ENCODE results near the gene RIPPLY1. TPM values are rescaled to one million over a fixed set of nuclear protein-coding genes. Genes with fewer than 3 reads are reported as not detected.

RIPPLY1 gene, protein sequence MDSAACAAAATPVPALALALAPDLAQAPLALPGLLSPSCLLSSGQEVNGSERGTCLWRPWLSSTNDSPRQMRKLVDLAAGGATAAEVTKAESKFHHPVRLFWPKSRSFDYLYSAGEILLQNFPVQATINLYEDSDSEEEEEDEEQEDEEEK
- not detected in 2 replicates for polyA plus RNA-seq (2014; cell fraction: cytosol; rRNA removed)
- polyA plus RNA-seq (2014; cell fraction: nucleus; rRNA removed), result not detected in 2 replicates

GRCh38 chrX:106903291-106903824 lies at the start of gene RIPPLY1:
RIPPLY1 (minus strand) TSS chrX:106903341; CDS start chrX:106903287, 54 bp downstream.
- no peak for DNase-seq (ENCODE audit: low spot score)

DNA sequence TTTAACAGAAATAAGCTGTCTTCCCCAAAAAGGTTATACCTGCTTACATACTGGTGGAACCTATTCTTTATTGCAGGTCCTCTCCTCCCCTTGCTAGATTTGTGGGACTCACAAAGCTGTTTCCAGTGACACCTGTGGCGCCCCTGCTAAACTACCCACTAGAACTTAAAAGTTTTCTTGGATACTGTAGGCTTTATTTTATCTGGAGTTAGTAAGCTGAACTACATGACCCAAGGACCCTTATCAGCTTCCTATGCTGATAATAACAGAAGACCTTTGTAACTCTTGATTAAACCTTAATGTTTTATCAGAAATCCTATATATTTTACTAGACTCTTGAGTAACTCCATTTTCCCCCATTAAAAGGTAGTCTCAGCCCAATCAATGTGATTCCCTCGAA lies 49.4 kb upstream of the RIPPLY1 start:
- no peak for DNase-seq (ENCODE audit: low spot score)

DNA sequence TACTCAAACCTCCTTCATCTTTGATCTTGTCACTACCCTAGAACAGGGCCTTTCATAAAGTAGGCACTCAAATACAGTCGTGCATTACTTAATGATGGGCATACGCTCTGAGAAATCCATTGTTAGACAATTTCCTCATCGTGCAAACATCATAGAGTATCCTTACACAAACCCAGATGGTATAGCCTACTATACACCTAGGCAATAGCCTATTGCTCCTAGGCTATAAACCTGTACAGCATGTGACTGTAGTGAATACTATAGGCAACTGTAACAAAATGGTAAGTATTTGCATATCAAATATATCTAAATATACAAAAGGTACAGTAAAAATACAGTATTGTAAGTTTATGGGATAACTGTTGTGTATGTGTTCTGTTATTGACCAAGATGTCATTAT lies 48.9 kb upstream of the RIPPLY1 start:
- DNase-seq (ENCODE audit: low spot score), result no peak

GRCh38 chrX:106951230-106951629 lies 48.1 kb upstream of the RIPPLY1 start:
- DNase-seq (ENCODE audit: low spot score), result no peak

- DNase-seq (ENCODE audit: low spot score), result no peak
These were observed 47.2 kb upstream of the RIPPLY1 start for GRCh38 chrX:106950381-106950780.

GRCh38 chrX:106949366-106949765 lies 46.2 kb upstream of the RIPPLY1 start:
- DNase-seq (ENCODE audit: low spot score), result no peak

DNA sequence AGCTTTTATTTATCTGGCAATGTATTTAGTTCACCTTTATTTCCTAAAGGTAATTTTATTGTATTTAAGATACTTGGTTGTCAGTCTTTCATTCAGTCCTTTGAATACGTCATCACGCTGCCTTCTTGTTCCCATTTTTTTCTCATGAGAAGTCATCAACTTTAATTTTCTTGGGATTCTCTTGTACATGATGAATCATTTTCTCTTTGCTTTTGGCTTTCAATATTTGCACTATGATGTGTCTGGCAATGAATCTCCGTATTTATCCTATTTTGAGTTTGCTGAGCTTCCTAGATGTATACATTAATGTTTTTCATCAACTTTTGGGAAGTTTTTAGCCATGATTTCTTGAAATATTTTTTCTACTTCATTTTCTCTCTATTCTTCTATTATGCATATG lies 45.5 kb upstream of the RIPPLY1 start:
- DNase-seq (ENCODE audit: low spot score), result no peak

DNA sequence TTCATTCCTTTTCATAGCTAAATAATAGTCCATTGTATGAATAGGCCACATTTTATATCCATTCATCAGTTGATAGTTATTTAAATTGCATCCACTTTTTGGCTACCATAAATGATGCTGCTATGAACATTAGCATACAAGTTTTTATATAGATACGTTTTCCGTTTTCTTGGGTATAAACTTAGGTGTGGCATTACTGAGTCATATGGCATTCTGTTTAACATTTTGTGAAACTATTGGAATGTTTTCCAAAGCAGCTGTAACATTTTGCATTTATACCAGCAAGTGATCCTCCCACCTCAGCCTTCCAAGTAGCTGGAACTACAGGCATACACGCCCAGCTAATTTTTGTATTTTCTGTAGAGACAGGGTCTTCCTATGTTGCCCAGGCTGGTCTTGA lies 43.3 kb upstream of the RIPPLY1 start:
- no peak for DNase-seq (ENCODE audit: low spot score)

DNA sequence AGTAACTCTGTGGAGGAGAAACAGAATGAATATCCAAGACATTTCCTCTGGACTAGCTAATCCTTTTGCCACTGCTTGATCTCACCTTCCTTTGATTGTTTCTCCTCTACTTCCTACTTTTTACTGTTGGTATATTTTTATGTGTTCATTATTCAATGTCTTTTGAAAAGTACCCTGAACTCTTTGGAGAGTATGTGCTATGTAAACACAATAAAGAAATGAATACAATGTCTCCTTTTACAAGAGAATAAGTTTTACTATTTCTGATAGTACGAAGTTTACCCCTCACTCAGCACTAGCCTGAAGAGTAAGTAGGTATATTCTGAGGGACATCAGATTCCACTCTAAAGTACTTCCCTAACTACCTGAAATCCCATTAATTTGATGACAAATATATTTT lies 36.9 kb upstream of the RIPPLY1 start:
- no peak for DNase-seq (ENCODE audit: low spot score)

DNA sequence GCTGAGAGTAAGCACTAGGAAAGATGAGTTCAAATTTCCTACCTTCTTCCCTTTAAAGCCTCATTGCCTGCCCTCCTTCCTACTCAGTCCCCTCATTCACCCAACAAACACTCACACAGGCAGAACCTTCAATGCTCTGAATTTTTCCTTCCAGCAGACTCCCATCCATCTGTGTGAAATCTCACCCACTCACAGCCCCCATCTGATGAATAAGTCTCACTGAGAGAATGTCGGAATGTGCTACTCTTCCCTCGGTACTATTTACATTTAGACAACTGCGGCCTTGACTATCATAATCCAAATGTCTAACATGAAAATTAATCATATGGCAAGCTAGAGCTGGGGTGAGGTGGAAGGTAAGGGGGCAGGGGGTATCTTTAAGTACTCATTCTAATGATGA lies 36.4 kb upstream of the RIPPLY1 start:
- DNase-seq (ENCODE audit: low spot score), result no peak

- no peak for DNase-seq (ENCODE audit: low spot score)
These were observed 33.1 kb upstream of the RIPPLY1 start for GRCh38 chrX:106936246-106936645.

DNA sequence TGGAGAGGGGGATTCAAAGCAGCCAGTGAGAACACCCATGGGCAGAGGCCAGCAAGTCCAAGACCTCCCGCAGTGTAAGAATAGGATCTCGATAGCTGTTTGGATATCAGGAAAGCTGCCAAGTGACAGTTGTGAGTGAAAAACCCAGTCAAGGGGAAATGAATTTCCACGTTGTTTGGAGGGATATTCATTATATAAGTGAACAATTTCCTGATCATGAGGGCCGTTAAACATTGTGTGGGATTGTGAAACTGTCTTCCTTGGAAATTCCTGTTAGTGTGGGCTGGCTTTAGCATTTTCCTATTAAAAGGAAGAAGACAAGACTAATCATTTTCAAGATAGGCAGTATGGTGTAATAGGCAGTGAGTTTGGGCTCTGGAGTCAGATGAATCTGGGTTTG lies 32.0 kb upstream of the RIPPLY1 start:
- DNase-seq (ENCODE audit: low spot score), result no peak

DNA sequence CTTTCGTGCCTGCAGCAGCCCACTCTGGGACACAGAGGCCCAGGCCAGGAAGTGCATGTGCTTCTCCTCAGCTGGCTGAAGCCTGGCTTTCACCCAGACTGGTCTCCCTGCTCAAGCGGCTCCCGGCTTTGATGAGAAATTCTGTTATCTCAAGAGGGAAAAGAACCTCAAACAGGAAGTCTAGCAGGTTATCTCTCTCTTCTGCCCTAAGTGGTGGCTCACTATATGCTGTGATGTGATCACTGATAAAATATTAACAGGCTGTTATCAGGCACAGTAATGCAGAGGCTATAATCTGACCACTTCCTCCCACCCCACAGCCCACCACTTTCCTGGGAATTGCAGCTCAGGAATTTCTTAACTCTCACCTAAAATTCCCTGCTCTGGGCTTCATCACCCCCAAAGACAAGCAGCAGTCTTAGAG lies 30.4 kb upstream of the RIPPLY1 start:
- no peak for DNase-seq (ENCODE audit: low spot score)

DNA sequence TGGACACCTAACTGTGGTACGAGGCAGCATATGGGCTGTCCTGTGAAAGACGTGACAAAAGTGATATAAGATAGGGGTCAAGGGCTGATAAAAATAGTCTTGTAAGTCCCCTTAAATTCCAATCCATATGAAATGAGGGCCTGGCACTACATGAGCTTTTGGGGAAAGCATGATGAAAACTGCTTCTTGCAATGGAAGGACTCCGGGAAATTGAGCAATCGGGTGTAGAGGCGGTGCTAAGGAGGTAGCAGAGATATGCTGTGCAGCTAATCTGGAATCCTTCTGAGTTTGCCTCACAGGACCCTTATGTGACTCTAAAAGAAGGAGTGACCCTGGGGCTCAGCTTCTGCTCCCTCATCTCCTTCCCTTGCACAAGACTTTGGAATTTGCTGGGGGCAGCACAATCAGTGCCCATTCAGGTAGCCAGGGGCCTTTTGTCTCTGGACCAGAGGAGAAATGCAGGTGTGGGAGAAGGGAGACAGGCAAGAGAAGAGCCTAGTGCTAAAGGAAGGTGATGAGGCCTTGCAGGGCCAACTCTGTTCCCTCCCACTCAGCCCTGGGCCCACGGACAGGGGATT lies 29.9 kb upstream of the RIPPLY1 start:
- DNase-seq (ENCODE audit: low spot score), result no peak

DNA sequence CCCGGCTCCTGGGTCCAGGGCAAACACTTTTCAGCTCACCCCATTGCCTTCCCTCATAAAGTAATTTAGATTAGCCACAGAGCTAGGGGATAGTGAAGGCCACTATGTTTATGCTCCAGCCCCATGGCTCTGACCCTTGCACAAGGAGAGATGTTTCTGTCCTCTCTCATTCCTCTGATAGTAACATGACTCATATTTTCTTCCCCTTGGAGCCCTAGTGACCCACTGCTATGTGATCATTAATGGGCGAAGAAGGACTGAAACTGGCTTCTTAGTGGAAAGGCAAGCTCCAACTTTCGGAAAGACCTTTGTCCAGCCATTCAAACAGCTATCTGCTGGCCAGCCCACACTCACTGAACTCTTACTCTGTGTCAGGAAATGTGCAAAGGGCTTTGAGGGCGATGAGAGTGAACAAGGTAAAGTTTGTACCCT lies 29.4 kb upstream of the RIPPLY1 start:
- no peak for DNase-seq (ENCODE audit: low spot score)

GRCh38 chrX:106931831-106932491 lies 28.8 kb upstream of the RIPPLY1 start:
- no peak for DNase-seq (ENCODE audit: low spot score)

DNA sequence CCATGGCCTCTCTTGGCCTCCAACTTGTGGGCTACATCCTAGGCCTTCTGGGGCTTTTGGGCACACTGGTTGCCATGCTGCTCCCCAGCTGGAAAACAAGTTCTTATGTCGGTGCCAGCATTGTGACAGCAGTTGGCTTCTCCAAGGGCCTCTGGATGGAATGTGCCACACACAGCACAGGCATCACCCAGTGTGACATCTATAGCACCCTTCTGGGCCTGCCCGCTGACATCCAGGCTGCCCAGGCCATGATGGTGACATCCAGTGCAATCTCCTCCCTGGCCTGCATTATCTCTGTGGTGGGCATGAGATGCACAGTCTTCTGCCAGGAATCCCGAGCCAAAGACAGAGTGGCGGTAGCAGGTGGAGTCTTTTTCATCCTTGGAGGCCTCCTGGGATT lies 25.1 kb upstream of the RIPPLY1 start:
- DNase-seq (ENCODE audit: low spot score), result no peak

DNA sequence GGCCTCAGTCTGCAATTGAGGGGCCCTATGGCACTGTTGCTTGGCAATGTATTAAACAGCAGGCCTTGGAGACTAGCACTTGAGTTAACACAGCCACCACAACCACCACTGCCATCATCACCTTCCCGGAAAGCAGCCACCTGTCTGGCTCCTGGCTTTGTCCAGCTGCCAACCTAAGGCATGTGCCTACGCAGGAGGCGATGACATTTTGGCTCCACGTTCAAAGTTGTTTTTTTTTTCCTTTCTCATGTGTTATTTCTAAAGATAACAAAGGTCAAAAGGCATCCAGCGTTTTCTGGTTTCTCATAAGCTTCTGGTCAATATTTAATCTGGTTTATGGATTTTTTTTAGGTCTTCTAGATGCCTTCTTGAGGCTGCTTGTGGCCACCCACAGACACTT lies 24.6 kb upstream of the RIPPLY1 start:
- no peak for DNase-seq (ENCODE audit: low spot score)

DNA sequence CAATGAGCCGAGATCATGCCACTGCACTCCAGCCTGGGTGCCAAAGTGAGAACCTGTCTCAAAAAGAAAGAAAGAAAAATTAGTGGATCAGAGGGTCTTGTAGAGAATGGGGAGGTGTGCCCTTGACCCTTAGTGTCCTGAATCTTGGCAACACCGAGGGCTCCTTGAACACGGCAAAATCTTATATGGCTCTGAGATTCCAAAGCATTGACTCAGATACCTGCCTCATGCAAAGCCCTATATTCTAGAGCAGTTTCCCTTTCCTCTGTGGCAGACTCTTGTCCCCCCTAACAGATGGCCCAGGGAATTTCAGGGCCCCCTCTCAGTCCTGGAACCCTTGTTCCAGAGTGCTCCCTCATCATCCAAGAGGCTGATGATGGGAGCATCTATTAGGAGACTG lies 23.9 kb upstream of the RIPPLY1 start:
- no peak for DNase-seq (ENCODE audit: low spot score)

DNA sequence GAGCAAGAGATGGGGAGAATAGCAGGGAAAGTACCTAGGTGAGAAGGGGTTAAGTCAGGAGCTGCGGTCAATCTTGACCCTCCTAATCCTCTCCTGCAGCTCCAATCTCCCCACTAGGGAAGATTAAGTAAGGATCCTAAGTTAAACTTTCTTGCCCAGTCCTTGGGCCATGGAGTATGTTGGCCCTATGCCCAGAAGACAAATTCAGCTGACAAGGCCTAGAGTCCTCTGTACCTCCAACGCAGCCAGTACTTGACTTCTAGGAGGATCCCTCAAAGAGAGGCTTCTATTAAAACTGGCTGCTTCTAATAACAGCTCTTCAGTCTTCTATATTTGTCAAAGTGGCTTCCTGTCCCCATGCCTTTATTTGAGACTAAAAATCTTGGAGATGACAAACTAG lies 18.5 kb upstream of the RIPPLY1 start:
- DNase-seq (ENCODE audit: low spot score), result no peak

DNA sequence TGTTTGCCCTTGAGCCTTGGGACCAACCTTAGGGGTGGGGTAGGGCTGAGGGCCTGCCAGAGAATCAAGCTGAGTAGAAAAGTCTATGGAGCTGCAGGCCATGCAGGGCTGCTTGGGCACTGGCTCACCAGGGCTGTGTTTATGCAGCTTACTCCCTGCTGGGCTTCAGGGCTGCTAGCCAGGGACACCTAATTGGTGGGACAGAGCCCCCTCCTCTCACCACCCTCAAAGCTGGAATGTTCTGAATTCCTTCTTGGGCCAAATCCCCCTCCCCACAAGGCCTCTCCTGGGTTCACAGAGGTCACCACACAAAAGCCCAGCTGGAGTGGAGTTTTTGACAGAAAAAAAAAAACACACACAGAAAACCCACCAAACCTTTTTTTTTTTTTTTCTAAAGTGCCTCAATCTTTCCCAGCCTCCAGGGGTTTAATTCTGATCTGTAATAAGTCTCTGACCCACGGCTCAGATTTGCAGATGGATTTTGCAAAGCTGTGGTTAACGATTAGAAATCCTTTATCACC lies 16.9 kb upstream of the RIPPLY1 start, which contains the start of gene CLDN2:
CLDN2 (plus strand) TSS at position 471 of the 521 bp plus-strand sequence. CDS start 7,827 bp downstream, outside the sequence.
- DNase-seq (ENCODE audit: low spot score), result no peak

- DNase-seq (ENCODE audit: low spot score), result no peak
These were observed 14.8 kb upstream of the RIPPLY1 start for GRCh38 chrX:106917830-106918500.
